Measurements from ENCODE around the gene GAMT. TPM values are rescaled to one million over a fixed set of nuclear protein-coding genes. Genes with fewer than 3 reads are reported as not detected.

Gene GAMT
- total and polyA plus RNA-seq, 2 of the 13 experiments (the other 11 are each of a cell fraction or from before 2014, with no cell fraction given) = 115 to 124 TPM

DNA sequence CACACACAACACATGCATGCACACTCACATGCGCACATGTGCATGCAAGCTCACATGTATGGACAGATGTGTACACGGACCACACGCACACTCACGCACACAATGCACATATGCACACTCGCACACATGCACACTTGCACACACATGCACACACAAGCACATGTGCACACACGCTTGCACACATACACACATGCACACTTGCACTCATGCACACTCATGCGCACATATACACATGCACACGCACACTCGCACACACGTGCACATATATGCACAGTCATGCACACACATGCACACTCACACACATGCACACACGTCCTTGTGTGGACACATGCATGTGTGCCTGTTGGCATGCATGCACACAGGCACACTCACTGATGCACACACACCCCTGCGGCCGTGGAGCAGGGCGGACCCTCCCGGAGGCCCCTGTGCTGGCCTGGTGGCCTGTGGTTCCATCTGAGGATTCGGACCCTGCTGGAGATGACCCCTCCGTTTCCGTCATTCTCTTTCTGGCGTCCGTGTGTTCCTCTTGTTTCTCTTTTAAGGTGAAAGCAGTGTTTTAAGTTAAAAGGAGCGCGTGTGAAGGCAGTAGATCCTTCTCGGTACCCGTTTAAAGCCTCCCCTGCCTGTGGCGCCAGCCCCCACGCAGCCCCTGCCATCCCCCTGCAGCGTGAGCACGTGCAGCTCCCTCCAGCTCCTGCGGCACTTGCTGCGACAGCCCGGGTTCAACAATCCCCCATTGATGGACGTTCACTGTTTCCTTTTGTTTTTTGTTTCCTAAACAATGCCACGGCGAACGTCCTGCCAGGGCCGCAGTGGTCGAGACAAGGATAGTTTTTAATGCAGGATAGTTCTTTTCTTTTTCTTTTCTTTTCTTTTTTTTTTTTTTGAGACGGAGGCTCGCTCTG lies 12.1 kb downstream of the GAMT start:
- Histone ChIP-seq H3K27me3 (ENCODE audit: control insufficient read depth in 1 of 2, insufficient read depth in 2 of 2, low read length in 2 of 2) (no peaks in the 10 kb centered on the region; a peak in 1 of 5 replicates), H3K9me3 (ENCODE audit: low read length) (no peaks in the 10 kb centered on the region), H2AFZ (ENCODE audit: low read length) (no peak overlapping the region), H3K79me2 (ENCODE audit: insufficient read depth, low read length) (peaks cover 9% of the 10 kb centered on the region), H3K4me2 (ENCODE audit: low read depth, low read length) (no peak overlapping the region), H4K20me1 (ENCODE audit: insufficient read depth, low read length) (no peaks in the 10 kb centered on the region), H3K4me1 (ENCODE audit: insufficient read depth, low read length) (peaks cover 15% of the 10 kb centered on the region), H3K9ac (ENCODE audit: insufficient read depth, low read depth, low read length) (no peak overlapping the region), H3K4me3 (replicated peaks in 1 of 3; ENCODE audit: insufficient read depth in 1 of 3, low read depth in 2 of 3, low read length in 3 of 3) (no peak overlapping the region), H3K36me3 (replicated peaks in 1 of 2; ENCODE audit: control insufficient read depth in 1 of 2, insufficient read depth in 2 of 2, low read length in 2 of 2) (peaks cover 9 to 35% of the 10 kb centered on the region in 2 experiments), H3K27ac (ENCODE audit: extremely low read length, insufficient read depth, low read length) (no peak overlapping the region)
- WGBS (ENCODE audit: low lambda C conversion rate) = 95% methylated on average over 38 of the region's 39 CpGs
- TF ChIP-seq HNRNPL (IDR thresholded peaks at IDR 0.05; ENCODE audit: low read depth, low read length) (0 out of 2 replicates have a peak, but pooled peaks have one; percentile 13), HNRNPLL (IDR thresholded peaks at IDR 0.05; ENCODE audit: low read depth, low read length, poor library complexity, severe bottlenecking) (peak; percentile 54), NFE2L2 (IDR thresholded peaks at IDR 0.05; ENCODE audit: low read length) (peak; percentile 32; the same call in 1 of the 2 replicates), DPF2 (CRISPR knock-in tag; IDR thresholded peaks at IDR 0.05; ENCODE audit: borderline replicate concordance, low read depth) (no peak)
- TF ChIP-seq, protein P1, sequence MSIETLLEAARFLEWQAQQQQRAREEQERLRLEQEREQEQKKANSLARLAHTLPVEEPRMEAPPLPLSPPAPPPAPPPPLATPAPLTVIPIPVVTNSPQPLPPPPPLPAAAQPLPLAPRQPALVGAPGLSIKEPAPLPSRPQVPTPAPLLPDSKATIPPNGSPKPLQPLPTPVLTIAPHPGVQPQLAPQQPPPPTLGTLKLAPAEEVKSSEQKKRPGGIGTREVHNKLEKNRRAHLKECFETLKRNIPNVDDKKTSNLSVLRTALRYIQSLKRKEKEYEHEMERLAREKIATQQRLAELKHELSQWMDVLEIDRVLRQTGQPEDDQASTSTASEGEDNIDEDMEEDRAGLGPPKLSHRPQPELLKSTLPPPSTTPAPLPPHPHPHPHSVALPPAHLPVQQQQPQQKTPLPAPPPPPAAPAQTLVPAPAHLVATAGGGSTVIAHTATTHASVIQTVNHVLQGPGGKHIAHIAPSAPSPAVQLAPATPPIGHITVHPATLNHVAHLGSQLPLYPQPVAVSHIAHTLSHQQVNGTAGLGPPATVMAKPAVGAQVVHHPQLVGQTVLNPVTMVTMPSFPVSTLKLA (IDR thresholded peaks at IDR 0.05) = peak; percentile 96
- ChIA-PET CTCF (ENCODE audit: low intra/inter-chr PET ratio, low total read pairs) (no interaction called here), POLR2A (no interaction called here)
- intact Hi-C loops (cut with micrococcal nuclease; ENCODE audit: unreplicated experiment) = no loop called here
- DNase-seq (ENCODE audit: low spot score) (no peak), ATAC-seq (no peak), FAIRE-seq (no peak)
- in situ Hi-C loops (cut with HindIII; ENCODE audit: extremely low pct_ligation_motif_present, low pct_unique_long_range_greater_than_20kb) = no loop called here
- no TSS peak for BruUV-seq (replicated peaks)

GRCh38 chr19:1388637-1389026 lies 12.7 kb downstream of the GAMT start:
- Histone ChIP-seq H3K27me3 (ENCODE audit: control insufficient read depth in 1 of 2, insufficient read depth in 2 of 2, low read length in 2 of 2) (no peaks in the 10 kb centered on the region; a peak in 1 of 5 replicates), H3K4me3 (replicated peaks in 1 of 3; ENCODE audit: insufficient read depth in 1 of 3, low read depth in 2 of 3, low read length in 3 of 3) (no peak overlapping the region), H3K27ac (ENCODE audit: extremely low read length, insufficient read depth, low read length) (no peak overlapping the region), H3K4me2 (ENCODE audit: low read depth, low read length) (no peak overlapping the region), H4K20me1 (ENCODE audit: insufficient read depth, low read length) (no peaks in the 10 kb centered on the region), H3K9me3 (ENCODE audit: low read length) (no peaks in the 10 kb centered on the region), H3K79me2 (ENCODE audit: insufficient read depth, low read length) (peaks cover 13% of the 10 kb centered on the region), H3K4me1 (ENCODE audit: insufficient read depth, low read length) (peaks cover 10% of the 10 kb centered on the region; the same call in 1 of the 2 replicates), H2AFZ (ENCODE audit: low read length) (no peak overlapping the region), H3K36me3 (replicated peaks in 1 of 2; ENCODE audit: control insufficient read depth in 1 of 2, insufficient read depth in 2 of 2, low read length in 2 of 2) (peaks cover 9 to 33% of the 10 kb centered on the region in 2 experiments), H3K9ac (ENCODE audit: insufficient read depth, low read depth, low read length) (no peak overlapping the region)
- no TSS peak for BruUV-seq (replicated peaks)
- 100% methylated on average over 2 of the region's 17 CpGs for WGBS (ENCODE audit: low lambda C conversion rate)
- in situ Hi-C loops (cut with HindIII; ENCODE audit: extremely low pct_ligation_motif_present, low pct_unique_long_range_greater_than_20kb) = no loop called here
- FAIRE-seq (no peak), DNase-seq (ENCODE audit: low spot score) (no peak), ATAC-seq (no peak)
- intact Hi-C loops (cut with micrococcal nuclease; ENCODE audit: unreplicated experiment) = no loop called here
- 0 out of 2 replicates have a peak, but pooled peaks have one; percentile 4 for TF ChIP-seq RBFOX2 (IDR thresholded peaks at IDR 0.05; ENCODE audit: low read depth, low read length)
- TF ChIP-seq ZNF333 (CRISPR knock-in tag; IDR thresholded peaks at IDR 0.05; ENCODE audit: borderline replicate concordance) = no peak
- ChIA-PET CTCF (ENCODE audit: low intra/inter-chr PET ratio, low total read pairs) (no interaction called here), POLR2A (no interaction called here)

All from HepG2 (cell line).